ENCODE results near the gene BMP10.

BMP10 gene

GRCh38 chr2:68862889-68863288 lies 8.3 kb downstream of the BMP10 start:
- no peaks in the 10 kb centered on the region for H4K20me1 ChIP-seq (ENCODE audit: insufficient read depth, low read length, poor library complexity, severe bottlenecking)
- H2AFZ ChIP-seq (ENCODE audit: low read length): no peak overlapping the region
- no peaks in the 10 kb centered on the region for H3K9me3 ChIP-seq (ENCODE audit: insufficient read depth, low read depth, low read length)
- no peak overlapping the region for H3K9ac ChIP-seq (ENCODE audit: low read depth, low read length, poor library complexity, severe bottlenecking)
- no peak overlapping the region for H3K4me3 ChIP-seq (ENCODE audit: low read length, poor library complexity, severe bottlenecking)
- H3K4me2 ChIP-seq (ENCODE audit: low read depth, low read length, poor library complexity, severe bottlenecking): no peak overlapping the region
- no peaks in the 10 kb centered on the region for H3K9me2 ChIP-seq (replicated peaks; ENCODE audit: low read depth, low read length)
- H3K4me1 ChIP-seq (ENCODE audit: insufficient read depth, low read length, poor library complexity, severe bottlenecking): peaks cover 20% of the 10 kb centered on the region
- TF ChIP-seq EZH2phosphoT487 (IDR thresholded peaks at IDR 0.05; ENCODE audit: borderline replicate concordance): no peak
- TF ChIP-seq CTCF (conservative IDR thresholded peaks at IDR 0.05; ENCODE audit: low read length): no peak
- H3F3A ChIP-seq (ENCODE audit: low read depth): no peaks in the 10 kb centered on the region
- H3K36me3 ChIP-seq (ENCODE audit: insufficient read depth, low read length): no peaks in the 10 kb centered on the region
- no peaks in the 10 kb centered on the region for H3K27me3 ChIP-seq (ENCODE audit: insufficient read depth, low read length, poor library complexity, severe bottlenecking)
- H3K79me2 ChIP-seq (ENCODE audit: insufficient read depth, low read length): no peaks in the 10 kb centered on the region

- Histone ChIP-seq H3K79me2 (ENCODE audit: insufficient read depth, low read length) (no peaks in the 10 kb centered on the region), H3K9me2 (replicated peaks; ENCODE audit: low read depth, low read length) (no peaks in the 10 kb centered on the region), H3K4me2 (ENCODE audit: low read depth, low read length, poor library complexity, severe bottlenecking) (no peak overlapping the region), H3K9ac (ENCODE audit: low read depth, low read length, poor library complexity, severe bottlenecking) (no peak overlapping the region), H3K4me3 (ENCODE audit: low read length, poor library complexity, severe bottlenecking) (no peak overlapping the region), H4K20me1 (ENCODE audit: insufficient read depth, low read length, poor library complexity, severe bottlenecking) (no peaks in the 10 kb centered on the region), H3F3A (ENCODE audit: low read depth) (no peaks in the 10 kb centered on the region), H3K27me3 (ENCODE audit: insufficient read depth, low read length, poor library complexity, severe bottlenecking) (no peaks in the 10 kb centered on the region), H3K4me1 (ENCODE audit: insufficient read depth, low read length, poor library complexity, severe bottlenecking) (peaks cover 27% of the 10 kb centered on the region), H2AFZ (ENCODE audit: low read length) (no peak overlapping the region), H3K36me3 (ENCODE audit: insufficient read depth, low read length) (no peaks in the 10 kb centered on the region), H3K9me3 (ENCODE audit: insufficient read depth, low read depth, low read length) (no peaks in the 10 kb centered on the region)
- TF ChIP-seq EZH2phosphoT487 (IDR thresholded peaks at IDR 0.05; ENCODE audit: borderline replicate concordance) (no peak), CTCF (conservative IDR thresholded peaks at IDR 0.05; ENCODE audit: low read length) (no peak)
These were observed 9.9 kb downstream of the BMP10 start for GRCh38 chr2:68861330-68861729.

GRCh38 chr2:68860111-68860510 lies 11.1 kb downstream of the BMP10 start:
- Histone ChIP-seq H3K4me1 (ENCODE audit: insufficient read depth, low read length, poor library complexity, severe bottlenecking) (peaks cover 30% of the 10 kb centered on the region), H2AFZ (ENCODE audit: low read length) (no peak overlapping the region), H3K9ac (ENCODE audit: low read depth, low read length, poor library complexity, severe bottlenecking) (no peak overlapping the region), H3K36me3 (ENCODE audit: insufficient read depth, low read length) (no peaks in the 10 kb centered on the region), H4K20me1 (ENCODE audit: insufficient read depth, low read length, poor library complexity, severe bottlenecking) (no peaks in the 10 kb centered on the region), H3K9me3 (ENCODE audit: insufficient read depth, low read depth, low read length) (no peaks in the 10 kb centered on the region), H3K4me2 (ENCODE audit: low read depth, low read length, poor library complexity, severe bottlenecking) (no peak overlapping the region), H3K4me3 (ENCODE audit: low read length, poor library complexity, severe bottlenecking) (no peak overlapping the region), H3K27me3 (ENCODE audit: insufficient read depth, low read length, poor library complexity, severe bottlenecking) (no peaks in the 10 kb centered on the region), H3K79me2 (ENCODE audit: insufficient read depth, low read length) (no peaks in the 10 kb centered on the region), H3F3A (ENCODE audit: low read depth) (no peaks in the 10 kb centered on the region), H3K9me2 (replicated peaks; ENCODE audit: low read depth, low read length) (no peaks in the 10 kb centered on the region)
- TF ChIP-seq EZH2phosphoT487 (IDR thresholded peaks at IDR 0.05; ENCODE audit: borderline replicate concordance) (no peak), CTCF (conservative IDR thresholded peaks at IDR 0.05; ENCODE audit: low read length) (no peak)
